ENCODE measurements around the gene PRSS21.

Gene PRSS21

DNA sequence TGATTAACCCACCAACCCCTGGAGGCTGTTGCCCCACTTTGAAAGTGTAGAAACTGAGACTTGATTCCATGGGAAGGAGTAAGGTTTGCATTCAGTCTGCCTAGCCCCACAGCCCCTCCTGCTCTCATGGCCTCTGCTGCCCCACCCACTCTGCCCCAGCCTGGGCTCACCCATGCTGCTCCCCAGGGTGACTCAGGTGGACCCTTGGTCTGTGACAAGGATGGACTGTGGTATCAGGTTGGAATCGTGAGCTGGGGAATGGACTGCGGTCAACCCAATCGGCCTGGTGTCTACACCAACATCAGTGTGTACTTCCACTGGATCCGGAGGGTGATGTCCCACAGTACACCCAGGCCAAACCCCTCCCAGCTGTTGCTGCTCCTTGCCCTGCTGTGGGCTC is 12.3 kb upstream of the PRSS21 start:
- no peak for DNase-seq (ENCODE audit: extremely low read depth in 1 of 2, low read depth in 1 of 2)

GRCh38 chr16:2806286-2806685 is 10.8 kb upstream of the PRSS21 start:
- DNase-seq (ENCODE audit: extremely low read depth in 1 of 2, low read depth in 1 of 2) = no peak

GRCh38 chr16:2808181-2808580 is 8.9 kb upstream of the PRSS21 start:
- no peak for DNase-seq (ENCODE audit: extremely low read depth in 1 of 2, low read depth in 1 of 2)

DNA sequence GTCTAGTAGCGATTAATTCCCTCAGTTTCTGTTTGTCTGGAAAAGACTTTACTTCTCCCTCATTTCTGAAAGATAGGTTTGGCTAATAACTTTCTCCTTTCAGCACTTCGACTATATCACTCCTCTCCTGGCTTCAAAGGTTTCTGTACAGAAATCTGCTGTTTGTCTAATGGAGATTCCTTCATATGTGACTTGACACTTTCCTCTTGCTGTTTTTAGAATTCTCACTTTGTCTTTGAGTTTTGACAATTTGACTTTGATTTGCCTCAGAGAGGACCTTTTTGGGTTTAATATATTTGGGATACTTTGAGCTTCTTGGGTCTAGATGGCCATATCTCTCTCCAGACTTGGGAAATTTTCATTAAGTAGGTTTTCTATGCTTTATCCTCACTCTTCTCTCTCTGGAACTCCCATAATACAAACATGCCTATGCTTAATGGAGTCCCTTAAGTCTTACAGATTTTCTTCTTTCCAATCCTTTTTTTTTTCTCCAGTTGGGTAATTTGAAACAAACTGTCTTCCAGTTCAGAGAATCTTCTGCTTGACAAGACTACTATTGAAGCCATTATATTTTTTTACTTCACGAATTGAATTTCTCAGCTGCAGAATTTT is 7.8 kb upstream of the PRSS21 start:
- no peak for DNase-seq (ENCODE audit: extremely low read depth in 1 of 2, low read depth in 1 of 2)

- no peak for DNase-seq (ENCODE audit: extremely low read depth in 1 of 2, low read depth in 1 of 2)
Measured at GRCh38 chr16:2810651-2811050, 6.4 kb upstream of the PRSS21 start.

- DNase-seq (ENCODE audit: extremely low read depth in 1 of 2, low read depth in 1 of 2) = no peak
Measured at GRCh38 chr16:2811703-2812471, 5.2 kb upstream of the PRSS21 start.

DNA sequence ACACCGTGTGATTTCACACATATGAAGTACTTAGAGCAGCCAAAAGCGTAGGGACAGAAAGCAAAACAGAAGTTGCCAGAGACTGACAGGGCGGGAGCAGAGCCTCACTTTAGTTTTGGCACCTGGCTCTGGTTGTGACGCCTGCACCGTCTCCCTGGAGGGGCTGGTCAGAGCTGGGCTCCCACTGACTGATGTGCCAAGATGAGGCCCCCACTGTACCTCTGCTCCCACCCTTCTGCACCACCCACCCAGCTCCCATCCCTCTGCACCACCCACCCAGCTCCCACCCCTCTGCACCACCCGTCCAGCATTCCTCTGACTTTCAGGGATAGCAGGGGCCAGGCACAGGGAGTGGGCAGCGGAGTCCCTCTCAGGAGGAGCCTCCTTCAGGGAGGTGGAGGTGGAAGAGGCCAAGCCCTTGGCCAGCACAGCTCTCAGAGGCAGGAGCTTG is 3.2 kb upstream of the PRSS21 start:
- no peak for DNase-seq (ENCODE audit: extremely low read depth in 1 of 2, low read depth in 1 of 2)

GRCh38 chr16:2814551-2815298 is 2.3 kb upstream of the PRSS21 start:
- no peak for DNase-seq (ENCODE audit: extremely low read depth in 1 of 2, low read depth in 1 of 2)

DNA sequence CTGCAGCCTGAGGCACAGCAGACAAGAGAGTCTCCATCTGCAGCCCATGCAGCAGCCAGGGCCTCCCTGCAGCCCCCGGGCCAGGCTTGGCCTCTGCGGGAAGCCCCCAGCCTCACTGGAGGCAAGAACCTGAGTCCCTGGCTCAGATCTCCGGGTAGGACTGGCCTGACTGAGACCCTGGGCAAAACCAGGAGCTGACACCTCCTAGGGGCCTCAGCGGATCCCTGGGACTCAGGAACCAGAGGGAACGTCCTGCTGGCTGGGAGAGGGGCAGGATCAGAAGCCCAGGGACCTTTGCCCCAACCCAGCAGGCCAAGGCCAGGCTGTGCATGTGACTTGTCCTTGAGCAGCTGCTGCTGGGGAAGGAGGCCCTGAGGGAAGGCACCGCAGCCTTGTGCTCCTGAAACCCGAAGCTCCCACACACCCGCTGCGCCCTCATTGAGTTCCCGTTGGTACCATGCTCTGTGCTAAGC is 1.7 kb upstream of the PRSS21 start:
- DNase-seq (ENCODE audit: extremely low read depth in 1 of 2, low read depth in 1 of 2) = no peak

DNA sequence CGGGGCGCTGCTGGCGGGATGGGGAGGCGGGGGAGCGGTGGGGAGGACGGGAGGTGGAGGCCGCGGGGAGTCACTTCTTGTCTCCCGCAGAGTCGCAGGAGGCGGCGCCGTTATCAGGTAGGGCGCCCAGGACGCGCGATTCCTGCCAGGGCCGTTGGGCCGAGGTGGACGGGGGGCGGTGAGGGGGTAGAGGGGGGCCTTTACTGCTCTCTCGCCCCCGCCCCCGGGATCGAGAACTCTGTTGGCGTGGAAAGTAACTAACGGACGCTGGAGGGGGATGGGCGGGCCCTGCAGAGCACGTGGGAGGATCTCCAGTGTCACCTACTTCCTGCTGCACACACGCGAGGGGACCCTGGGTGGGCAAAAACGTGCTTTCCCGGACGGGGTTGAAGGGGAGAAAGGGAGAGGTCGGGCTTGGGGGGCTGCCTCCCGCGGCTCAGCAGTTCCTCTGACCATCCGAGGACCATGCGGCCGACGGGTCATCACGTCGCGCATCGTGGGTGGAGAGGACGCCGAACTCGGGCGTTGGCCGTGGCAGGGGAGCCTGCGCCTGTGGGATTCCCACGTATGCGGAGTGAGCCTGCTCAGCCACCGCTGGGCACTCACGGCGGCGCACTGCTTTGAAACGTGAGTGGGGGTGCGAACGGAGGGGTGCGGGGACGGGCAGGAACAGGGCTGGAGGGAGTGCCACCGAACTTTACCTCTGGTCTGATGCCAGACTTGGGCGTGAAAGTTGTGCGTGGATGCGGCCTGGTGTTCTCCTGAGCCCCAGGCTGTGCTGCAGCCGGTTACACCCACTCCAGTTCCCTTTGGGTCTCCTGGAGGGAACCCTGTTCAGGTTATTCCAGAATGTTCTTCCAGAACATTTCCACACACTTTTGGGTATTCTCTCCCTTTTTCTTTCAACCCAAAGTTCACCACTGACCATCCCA is 569 bp downstream of the PRSS21 start:
- no peak for DNase-seq (ENCODE audit: extremely low read depth in 1 of 2, low read depth in 1 of 2)

DNA sequence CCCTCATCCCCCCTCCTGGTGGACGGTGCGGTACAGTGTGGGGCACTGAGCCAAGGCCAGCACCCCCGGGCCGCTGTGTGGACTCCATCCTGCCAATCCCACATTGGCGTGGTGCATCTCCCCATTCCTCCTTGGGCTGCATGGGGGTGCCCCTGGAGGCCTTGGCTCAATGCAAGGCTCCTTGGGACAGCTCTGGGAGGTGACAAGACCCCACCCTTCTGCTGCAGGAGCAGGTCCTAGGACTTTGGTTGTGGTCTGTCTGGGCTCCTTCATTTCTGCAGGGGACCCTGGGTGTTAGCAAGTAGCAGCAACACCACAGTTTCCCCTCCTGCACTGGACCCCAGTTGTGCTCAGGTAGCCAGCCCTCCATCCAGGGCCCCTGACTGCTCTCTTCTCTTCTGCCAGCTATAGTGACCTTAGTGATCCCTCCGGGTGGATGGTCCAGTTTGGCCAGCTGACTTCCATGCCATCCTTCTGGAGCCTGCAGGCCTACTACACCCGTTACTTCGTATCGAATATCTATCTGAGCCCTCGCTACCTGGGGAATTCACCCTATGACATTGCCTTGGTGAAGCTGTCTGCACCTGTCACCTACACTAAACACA is 1.3 kb downstream of the PRSS21 start:
- no peak for DNase-seq (ENCODE audit: extremely low read depth in 1 of 2, low read depth in 1 of 2)

- DNase-seq (ENCODE audit: extremely low read depth in 1 of 2, low read depth in 1 of 2) = no peak
Measured at GRCh38 chr16:2819179-2819938, 2.3 kb downstream of the PRSS21 start.

DNA sequence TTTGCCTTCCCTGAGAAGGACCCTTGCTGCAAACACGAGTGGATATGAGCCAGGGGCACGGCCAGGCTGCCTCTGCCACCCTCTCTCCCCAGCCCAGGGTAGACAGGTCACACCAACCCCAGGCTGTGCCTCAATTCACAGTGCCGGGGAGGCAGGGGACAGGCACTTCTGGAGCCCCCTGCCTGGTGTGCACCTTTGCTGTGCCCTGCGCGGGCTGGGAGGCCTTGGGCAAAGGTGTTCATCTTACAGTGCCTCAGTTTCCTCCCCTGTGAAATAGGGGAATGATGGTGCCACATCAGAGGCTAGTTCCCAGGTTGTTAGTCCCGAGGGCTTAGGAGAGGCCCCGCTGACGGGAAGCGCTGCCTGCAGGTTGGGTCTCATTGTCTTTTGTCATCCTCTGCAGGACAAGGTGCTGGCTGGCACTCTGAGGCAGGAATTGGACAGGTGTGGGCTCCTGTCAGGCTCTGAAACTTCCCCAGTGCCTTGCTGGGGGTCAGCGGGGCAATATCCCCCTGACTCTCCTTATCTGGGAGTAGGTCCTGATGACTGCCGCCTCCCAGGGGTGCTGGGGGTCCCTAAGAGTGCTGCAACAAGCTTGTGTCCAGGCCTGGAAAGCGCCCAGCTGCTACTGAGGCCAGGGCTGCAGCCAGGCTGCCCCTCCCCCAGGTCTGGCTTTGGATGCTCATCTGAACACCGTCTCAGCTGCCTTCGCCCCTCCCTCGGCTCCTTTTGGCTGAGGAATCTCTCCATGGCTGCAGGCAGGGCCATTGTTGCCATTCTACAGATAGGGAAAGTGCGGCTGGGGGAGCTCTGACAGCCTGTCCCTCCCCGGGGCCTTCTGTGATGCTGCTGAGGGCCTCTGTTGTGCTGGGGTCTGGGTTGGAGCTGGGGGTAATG is 3.1 kb downstream of the PRSS21 start:
- no peak for DNase-seq (ENCODE audit: extremely low read depth in 1 of 2, low read depth in 1 of 2)

GRCh38 chr16:2820836-2821486 is 3.9 kb downstream of the PRSS21 start:
- no peak for DNase-seq (ENCODE audit: extremely low read depth in 1 of 2, low read depth in 1 of 2)

- DNase-seq (ENCODE audit: extremely low read depth in 1 of 2, low read depth in 1 of 2) = no peak
Measured at GRCh38 chr16:2821487-2822157, 4.6 kb downstream of the PRSS21 start.

- no peak for DNase-seq (ENCODE audit: extremely low read depth in 1 of 2, low read depth in 1 of 2)
Measured at GRCh38 chr16:2822158-2822495, 5.1 kb downstream of the PRSS21 start.

DNA sequence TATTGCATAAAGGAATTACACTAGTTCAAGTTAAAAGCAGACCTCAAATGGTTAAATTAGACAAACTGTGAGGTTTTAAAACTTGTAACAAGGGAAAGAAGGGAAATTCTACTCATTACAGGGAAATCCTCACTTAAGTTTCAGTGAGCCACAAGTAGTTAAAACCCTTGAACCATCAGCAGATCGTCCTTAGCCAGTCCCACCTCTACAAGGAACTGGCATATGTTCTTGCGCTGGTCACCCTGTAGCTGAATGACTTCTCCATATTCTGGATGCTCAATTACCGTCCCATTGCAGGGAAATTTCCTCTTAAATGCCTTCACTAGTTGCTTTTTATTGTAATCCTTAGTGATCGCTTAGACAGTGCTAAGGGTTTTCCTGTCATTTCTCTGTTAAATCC is 5.5 kb downstream of the PRSS21 start:
- DNase-seq (ENCODE audit: extremely low read depth in 1 of 2, low read depth in 1 of 2) = no peak

DNA sequence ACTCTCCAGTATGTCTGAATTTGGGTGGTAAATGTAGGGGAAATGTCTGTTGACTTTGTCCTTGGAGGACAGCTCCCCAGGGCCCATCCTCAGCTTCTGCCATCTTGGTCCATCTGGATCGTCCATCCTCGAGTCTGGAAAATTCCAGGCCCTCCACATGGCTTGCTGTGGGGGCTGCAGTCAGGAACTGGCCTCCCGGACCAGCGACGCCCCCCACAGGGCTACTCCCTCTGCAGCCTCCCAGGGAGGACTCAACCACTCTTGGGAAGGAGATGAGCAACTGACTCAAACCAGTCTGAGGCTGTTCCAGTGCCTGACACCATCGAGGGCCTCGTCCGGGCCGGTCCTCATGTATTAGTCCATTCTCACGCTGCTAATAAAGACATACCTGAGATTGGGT is 7.6 kb downstream of the PRSS21 start:
- DNase-seq (ENCODE audit: extremely low read depth in 1 of 2, low read depth in 1 of 2) = no peak
